ENCODE data around the gene HBD. TPM values are rescaled to one million over a fixed set of nuclear protein-coding genes. Genes with fewer than 3 reads are reported as not detected.

Gene HBD
- total RNA-seq, 2 experiments from 2014 or later, result not detected

GRCh38 chr11:5247472-5248192, 13.3 kb upstream of the HBD start:
- ChIA-PET CTCF (ENCODE audit: unreplicated experiment) (no interaction called here), POLR2A (interaction anchor here (0.5 to 1.2 kb wide), 3 partner anchors 12 to 876 kb away, joined by 3 read pairs; no protein-coding TSS in a partner anchor)
- Histone ChIP-seq H3K27ac (ENCODE audit: low read depth, low read length, poor library complexity, severe bottlenecking) (no peak overlapping the region), H3K4me3 (ENCODE audit: low read depth, low read length, poor library complexity, severe bottlenecking) (no peak overlapping the region), H3K36me3 (ENCODE audit: insufficient read depth, low read length) (no peaks in the 10 kb centered on the region), H3K9me3 (ENCODE audit: low read length) (no peaks in the 10 kb centered on the region), H4K20me1 (ENCODE audit: insufficient read depth, low read length) (no peaks in the 10 kb centered on the region), H3K9me2 (ENCODE audit: insufficient read depth, low read length) (no peaks in the 10 kb centered on the region), H3K4me2 (ENCODE audit: low read length) (no peak overlapping the region), H3K79me2 (ENCODE audit: insufficient read depth, low read depth, low read length) (no peaks in the 10 kb centered on the region), H3K4me1 (ENCODE audit: insufficient read depth, low read length, poor library complexity, severe bottlenecking) (no peaks in the 10 kb centered on the region), H2AFZ (ENCODE audit: low read length) (no peak overlapping the region)
- no peak for DNase-seq (ENCODE audit: low spot score)
- no peak for TF ChIP-seq EZH2phosphoT487 (IDR thresholded peaks at IDR 0.05; ENCODE audit: borderline replicate concordance, low read depth, low read length)
- TF ChIP-seq, protein P1, sequence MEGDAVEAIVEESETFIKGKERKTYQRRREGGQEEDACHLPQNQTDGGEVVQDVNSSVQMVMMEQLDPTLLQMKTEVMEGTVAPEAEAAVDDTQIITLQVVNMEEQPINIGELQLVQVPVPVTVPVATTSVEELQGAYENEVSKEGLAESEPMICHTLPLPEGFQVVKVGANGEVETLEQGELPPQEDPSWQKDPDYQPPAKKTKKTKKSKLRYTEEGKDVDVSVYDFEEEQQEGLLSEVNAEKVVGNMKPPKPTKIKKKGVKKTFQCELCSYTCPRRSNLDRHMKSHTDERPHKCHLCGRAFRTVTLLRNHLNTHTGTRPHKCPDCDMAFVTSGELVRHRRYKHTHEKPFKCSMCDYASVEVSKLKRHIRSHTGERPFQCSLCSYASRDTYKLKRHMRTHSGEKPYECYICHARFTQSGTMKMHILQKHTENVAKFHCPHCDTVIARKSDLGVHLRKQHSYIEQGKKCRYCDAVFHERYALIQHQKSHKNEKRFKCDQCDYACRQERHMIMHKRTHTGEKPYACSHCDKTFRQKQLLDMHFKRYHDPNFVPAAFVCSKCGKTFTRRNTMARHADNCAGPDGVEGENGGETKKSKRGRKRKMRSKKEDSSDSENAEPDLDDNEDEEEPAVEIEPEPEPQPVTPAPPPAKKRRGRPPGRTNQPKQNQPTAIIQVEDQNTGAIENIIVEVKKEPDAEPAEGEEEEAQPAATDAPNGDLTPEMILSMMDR (conservative IDR thresholded peaks at IDR 0.05; ENCODE audit: low read length), result no peak
- no TSS peak for BruUV-seq (replicated peaks)
- intact Hi-C loops (cut with micrococcal nuclease; ENCODE audit: unreplicated experiment), result no loop called here

DNA sequence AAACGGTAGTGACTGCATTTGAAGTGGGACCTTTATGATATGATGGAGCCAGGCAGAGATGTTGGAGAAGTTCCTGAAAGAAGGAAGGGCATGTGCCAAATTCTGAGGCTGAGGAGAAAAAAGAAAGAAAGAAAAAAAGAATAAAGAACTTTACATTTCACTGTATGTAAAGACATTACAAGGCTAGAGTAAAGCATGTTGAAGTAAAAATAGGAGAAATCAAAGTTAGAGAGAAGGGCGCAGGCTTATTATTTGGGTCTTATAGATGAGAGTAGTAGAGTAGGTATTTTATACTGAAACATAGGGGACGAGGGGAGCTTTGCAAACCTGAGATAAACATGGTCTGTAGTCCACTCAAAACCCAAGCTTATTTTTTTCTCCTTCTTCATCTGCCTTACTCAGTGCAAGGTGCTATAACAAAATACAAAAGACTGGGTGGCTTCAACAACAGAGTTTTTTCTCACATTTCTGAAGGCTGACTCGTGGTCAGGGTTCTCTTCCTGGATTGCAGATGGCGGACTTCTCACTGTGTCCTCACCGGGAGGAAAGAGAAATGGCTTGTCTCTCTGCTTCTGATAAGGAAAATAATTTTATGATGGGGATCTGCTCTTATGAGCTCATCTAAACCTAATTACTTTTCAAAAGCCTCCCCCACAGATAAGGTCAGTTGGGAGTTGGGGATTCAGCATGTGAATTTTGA, 12.6 kb upstream of the HBD start:
- ChIA-PET CTCF (ENCODE audit: unreplicated experiment) (no interaction called here), POLR2A (interaction anchor here (0.5 to 1.2 kb wide), 2 partner anchors 13 to 877 kb away, joined by 3 read pairs; no protein-coding TSS in a partner anchor)
- no peaks in the 10 kb centered on the region for H4K20me1 ChIP-seq (ENCODE audit: insufficient read depth, low read length)
- no peaks in the 10 kb centered on the region for H3K9me3 ChIP-seq (ENCODE audit: low read length)
- no peaks in the 10 kb centered on the region for H3K79me2 ChIP-seq (ENCODE audit: insufficient read depth, low read depth, low read length)
- BruUV-seq (replicated peaks), result no TSS peak
- DNase-seq (ENCODE audit: low spot score), result no peak
- no peak overlapping the region for H2AFZ ChIP-seq (ENCODE audit: low read length)
- H3K4me3 ChIP-seq (ENCODE audit: low read depth, low read length, poor library complexity, severe bottlenecking), result no peak overlapping the region
- H3K27ac ChIP-seq (ENCODE audit: low read depth, low read length, poor library complexity, severe bottlenecking), result no peak overlapping the region
- no peaks in the 10 kb centered on the region for H3K9me2 ChIP-seq (ENCODE audit: insufficient read depth, low read length)
- intact Hi-C loops (cut with micrococcal nuclease; ENCODE audit: unreplicated experiment), result no loop called here
- H3K4me1 ChIP-seq (ENCODE audit: insufficient read depth, low read length, poor library complexity, severe bottlenecking), result no peaks in the 10 kb centered on the region
- no peak overlapping the region for H3K4me2 ChIP-seq (ENCODE audit: low read length)
- TF ChIP-seq, protein P1 (conservative IDR thresholded peaks at IDR 0.05; ENCODE audit: low read length), result no peak
- no peak for TF ChIP-seq EZH2phosphoT487 (IDR thresholded peaks at IDR 0.05; ENCODE audit: borderline replicate concordance, low read depth, low read length)
- no peaks in the 10 kb centered on the region for H3K36me3 ChIP-seq (ENCODE audit: insufficient read depth, low read length)

DNA sequence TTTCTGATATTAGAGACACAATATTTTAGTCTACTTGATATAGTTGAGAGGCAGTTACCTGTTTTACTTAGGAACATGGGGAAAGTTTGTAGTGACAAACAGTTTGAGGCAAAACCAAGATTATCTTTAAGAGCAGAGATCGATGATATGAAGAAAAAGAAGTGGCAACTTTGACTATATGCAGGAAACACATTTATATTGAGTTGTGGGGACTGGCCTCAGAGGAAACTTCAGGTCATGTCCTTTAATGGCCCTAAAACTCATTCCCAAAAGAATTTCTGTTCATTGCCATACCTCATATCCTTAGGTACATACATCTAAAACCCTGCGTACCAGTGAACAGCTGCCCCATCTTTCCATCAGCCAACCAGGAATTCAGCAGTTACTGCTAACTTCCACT, 10.9 kb upstream of the HBD start:
- no peak overlapping the region for H3K4me2 ChIP-seq (ENCODE audit: low read length)
- no peak overlapping the region for H2AFZ ChIP-seq (ENCODE audit: low read length)
- no peak overlapping the region for H3K27ac ChIP-seq (ENCODE audit: low read depth, low read length, poor library complexity, severe bottlenecking)
- BruUV-seq (replicated peaks), result no TSS peak
- no peaks in the 10 kb centered on the region for H3K4me1 ChIP-seq (ENCODE audit: insufficient read depth, low read length, poor library complexity, severe bottlenecking)
- no peak overlapping the region for H3K4me3 ChIP-seq (ENCODE audit: low read depth, low read length, poor library complexity, severe bottlenecking)
- ChIA-PET POLR2A (no interaction called here), CTCF (ENCODE audit: unreplicated experiment) (no interaction called here)
- H3K9me2 ChIP-seq (ENCODE audit: insufficient read depth, low read length), result no peaks in the 10 kb centered on the region
- no peaks in the 10 kb centered on the region for H3K36me3 ChIP-seq (ENCODE audit: insufficient read depth, low read length)
- no peak for TF ChIP-seq EZH2phosphoT487 (IDR thresholded peaks at IDR 0.05; ENCODE audit: borderline replicate concordance, low read depth, low read length)
- H4K20me1 ChIP-seq (ENCODE audit: insufficient read depth, low read length), result no peaks in the 10 kb centered on the region
- intact Hi-C loops (cut with micrococcal nuclease; ENCODE audit: unreplicated experiment), result no loop called here
- no peak for DNase-seq (ENCODE audit: low spot score)
- H3K9me3 ChIP-seq (ENCODE audit: low read length), result no peaks in the 10 kb centered on the region
- no peaks in the 10 kb centered on the region for H3K79me2 ChIP-seq (ENCODE audit: insufficient read depth, low read depth, low read length)

All from OCI-LY7 (cell line).